Measurements from ENCODE around the gene SH3RF1. TPM values are rescaled to one million over a fixed set of nuclear protein-coding genes. Genes with fewer than 3 reads are reported as not detected.

The SH3RF1 gene
- total RNA-seq, 1 experiment from 2014 or later, result 15.3 TPM

- Histone ChIP-seq H2BK120ac (ENCODE audit: low read depth, low read length, poor library complexity, severe bottlenecking) (no peak overlapping the region), H2BK15ac (ENCODE audit: low read depth, low read length) (no peak overlapping the region), H2BK20ac (ENCODE audit: low read depth, low read length, poor library complexity, severe bottlenecking) (no peak overlapping the region), H3K4me2 (ENCODE audit: insufficient read depth, insufficient read length, low read length) (no peak overlapping the region), H2BK12ac (ENCODE audit: insufficient read length, low read depth, low read length) (no peak overlapping the region), H3K9ac (ENCODE audit: extremely low read depth, insufficient read length, low read length) (no peak overlapping the region), H3K23me2 (ENCODE audit: insufficient read length, low read depth, low read length, poor library complexity, severe bottlenecking) (no peaks in the 10 kb centered on the region), H3K27me3 (ENCODE audit: insufficient read depth, low read length) (no peaks in the 10 kb centered on the region), H2BK5ac (ENCODE audit: insufficient read length, low read length) (no peak overlapping the region), H4K20me1 (ENCODE audit: control insufficient read depth, insufficient read depth, insufficient read length) (no peaks in the 10 kb centered on the region), H3K56ac (ENCODE audit: insufficient read length, low read depth, low read length) (no peak overlapping the region), H4K91ac (ENCODE audit: insufficient read length, low read depth, low read length) (no peak overlapping the region), H3K4ac (ENCODE audit: low read depth, low read length) (no peak overlapping the region), H3K4me1 (ENCODE audit: insufficient read depth, low read length) (no peaks in the 10 kb centered on the region; the same call in 1 of the 2 replicates), H3K79me1 (ENCODE audit: insufficient read depth, low read depth, low read length, poor library complexity, severe bottlenecking) (no peaks in the 10 kb centered on the region), H3K27ac (ENCODE audit: insufficient read length, low read depth, low read length) (no peak overlapping the region), H3K18ac (ENCODE audit: insufficient read length, low read depth, low read length) (no peak overlapping the region), H3T11ph (ENCODE audit: low read length) (no peak overlapping the region), H3K79me2 (ENCODE audit: insufficient read depth, low read length) (no peaks in the 10 kb centered on the region; the same call in 1 of the 2 replicates), H3K14ac (ENCODE audit: insufficient read depth, low read length) (no peak overlapping the region), H4K5ac (ENCODE audit: insufficient read length, low read depth, low read length) (no peak overlapping the region), H2AFZ (ENCODE audit: low read length) (no peak overlapping the region), H2AK5ac (ENCODE audit: insufficient read length, low read length) (no peak overlapping the region), H3K23ac (ENCODE audit: insufficient read length, low read depth, low read length) (no peak overlapping the region), H4K8ac (replicated peaks; ENCODE audit: insufficient read length, low read depth, low read length) (no peak overlapping the region), H3K9me3 (ENCODE audit: control insufficient read depth, low read depth, low read length) (no peaks in the 10 kb centered on the region)
- Mint-ChIP-seq H3K36me3 (ENCODE audit: insufficient read depth in 1 of 3, low read depth in 3 of 3) (no peaks in the 10 kb centered on the region), H3K27ac (peak overlapping the region in 1 of 3 experiments; percentile 14; a peak in 3 of 7 replicates), H3K4me3 (no peak overlapping the region), H3K27me3 (ENCODE audit: low read depth) (no peaks in the 10 kb centered on the region), H3K4me1 (peaks cover 16 to 19% of the 10 kb centered on the region in 2 experiments), H3K9me3 (no peaks in the 10 kb centered on the region)
- no peak for TF ChIP-seq CTCF (conservative IDR thresholded peaks at IDR 0.05)
- no CpG with 5 or more reads among the region's 3 CpGs for WGBS (ENCODE audit: extremely low coverage, insufficient read length, low lambda C conversion rate)
- no peak for DNase-seq
Measured at GRCh38 chr4:169174247-169174646, 96.5 kb downstream of the SH3RF1 start.

Measured in H9 (cell line).